HG02623 (cell line): ENCODE data around the gene MACROH2A1.
"Not testable (repeated sequence)": the region's sequence is repeated elsewhere in the genome, so short reads cannot be mapped to it uniquely, and the experiment has no call there.

Experiments used
- ATAC-seq: cut with Tn5 transposase; IDR thresholded peaks from one replicate; pipeline ENCODE4 v1.9.1; 2021; ENCODE audit warnings: moderate library complexity; ENCODE audit not compliant: unreplicated experiment

Gene MACROH2A1

DNA sequence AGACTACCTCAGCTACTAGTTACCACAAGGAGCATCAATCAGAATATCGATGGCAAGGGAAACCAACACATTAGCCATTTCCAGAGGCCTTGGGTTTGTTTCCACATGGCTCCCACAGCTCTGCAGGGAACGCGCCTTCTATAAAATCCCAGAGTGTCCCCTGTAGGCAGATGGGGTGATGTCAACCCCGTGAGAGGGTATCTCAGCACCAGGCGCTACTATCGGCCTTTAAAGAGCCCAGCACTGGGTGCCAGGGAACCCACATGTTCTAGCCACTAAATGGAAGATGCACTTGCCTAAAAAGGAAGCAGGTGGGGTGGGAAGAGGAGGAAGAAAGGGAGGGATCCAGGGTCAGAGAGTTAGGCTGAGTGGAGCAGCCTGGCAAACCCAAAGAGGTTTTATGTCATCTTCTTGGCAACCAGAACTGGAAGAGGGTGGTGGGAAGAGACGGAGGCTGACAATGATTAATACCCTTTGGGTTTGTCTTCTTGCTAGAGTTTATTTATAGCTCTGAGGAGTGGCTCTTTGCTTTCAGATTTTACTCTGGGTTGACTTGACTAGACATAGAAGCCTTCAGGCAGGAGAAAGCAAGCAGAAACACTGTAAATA lies 19.9 kb downstream of the MACROH2A1 start:
- no peak for ATAC-seq

DNA sequence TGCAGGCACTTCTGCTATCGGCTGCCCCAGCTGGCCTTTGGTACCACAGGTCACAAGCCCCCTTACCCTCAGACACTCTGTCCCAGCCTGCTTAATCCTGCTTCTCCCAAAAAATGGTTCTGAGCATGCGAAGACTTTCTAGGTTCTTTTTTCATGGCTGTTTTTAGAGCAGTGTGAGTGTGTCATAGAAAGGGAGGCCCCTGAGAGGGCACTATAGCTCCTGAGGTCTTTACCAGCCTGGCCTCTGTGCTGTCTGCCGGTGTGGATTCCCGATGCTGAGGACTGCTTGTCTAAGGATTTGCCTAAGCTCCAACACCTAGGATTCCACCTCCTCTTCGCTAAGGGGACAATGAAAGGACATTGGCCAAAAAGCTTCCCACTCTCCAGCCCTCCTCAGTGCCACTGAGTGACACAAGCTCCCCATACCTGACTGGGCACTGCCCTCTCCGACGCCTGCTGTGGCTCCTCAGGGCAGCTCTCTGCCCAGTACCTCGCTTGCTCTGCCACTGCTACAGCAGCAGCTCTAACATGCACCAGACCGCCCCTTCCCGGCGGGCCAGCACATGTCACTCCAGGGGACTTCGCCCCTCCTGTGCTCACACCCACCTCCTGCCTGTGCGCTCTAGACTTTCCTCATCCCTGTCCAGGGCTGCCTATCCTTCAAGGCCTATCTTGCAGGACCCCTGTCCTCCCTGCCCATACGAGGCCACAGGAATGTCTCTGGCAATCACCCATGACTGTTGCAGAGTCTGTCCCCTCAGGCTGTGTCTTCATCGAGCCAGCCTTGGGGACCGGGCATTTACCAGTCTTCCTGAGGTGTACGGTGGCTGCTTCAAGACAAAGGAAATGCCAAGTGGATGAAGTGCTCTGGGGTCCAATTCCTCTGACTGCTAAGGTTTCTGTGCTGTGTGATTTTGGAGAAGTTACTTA lies 21.0 kb downstream of the MACROH2A1 start:
- ATAC-seq = no peak

- peak; percentile 83 for ATAC-seq
Measured at GRCh38 chr5:135376961-135377624, 21.9 kb downstream of the MACROH2A1 start.

DNA sequence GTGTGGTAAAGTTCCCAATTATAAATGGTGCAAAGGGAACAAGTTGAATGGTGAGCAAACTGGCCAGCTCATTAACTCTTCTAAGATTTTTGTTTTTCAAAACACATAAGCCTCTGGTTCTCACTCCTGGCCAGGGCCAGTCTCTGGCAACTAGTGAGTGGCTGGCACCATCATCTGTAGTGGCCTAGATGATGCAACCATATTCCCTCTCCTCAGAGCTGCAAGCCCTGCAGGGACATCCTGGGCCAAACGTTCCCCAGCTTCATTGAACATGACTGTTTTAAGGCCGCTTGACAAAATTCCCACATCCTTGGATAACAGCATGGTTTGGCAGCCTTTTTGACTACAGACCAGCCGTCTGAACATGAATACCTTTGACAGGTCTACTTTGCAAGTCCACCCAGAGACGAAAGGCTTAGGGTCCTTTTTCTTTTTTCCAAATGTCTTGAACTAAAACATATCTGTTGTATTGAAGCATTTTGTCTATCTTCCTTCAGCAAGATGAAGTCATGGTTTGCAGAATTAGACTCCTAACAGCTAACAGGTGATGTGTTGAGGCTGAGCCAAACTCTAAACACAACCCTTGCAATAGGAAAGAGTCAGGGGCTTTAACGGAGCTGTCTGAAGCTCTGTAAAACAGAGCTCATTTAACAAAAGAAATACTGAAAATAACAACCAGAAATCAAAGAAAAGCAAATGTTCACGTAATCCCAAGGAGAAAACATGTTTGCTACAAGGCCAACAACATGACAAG lies 23.8 kb downstream of the MACROH2A1 start:
- ATAC-seq = no peak

GRCh38 chr5:135373736-135374515 lies 25.1 kb downstream of the MACROH2A1 start:
- ATAC-seq = no peak

DNA sequence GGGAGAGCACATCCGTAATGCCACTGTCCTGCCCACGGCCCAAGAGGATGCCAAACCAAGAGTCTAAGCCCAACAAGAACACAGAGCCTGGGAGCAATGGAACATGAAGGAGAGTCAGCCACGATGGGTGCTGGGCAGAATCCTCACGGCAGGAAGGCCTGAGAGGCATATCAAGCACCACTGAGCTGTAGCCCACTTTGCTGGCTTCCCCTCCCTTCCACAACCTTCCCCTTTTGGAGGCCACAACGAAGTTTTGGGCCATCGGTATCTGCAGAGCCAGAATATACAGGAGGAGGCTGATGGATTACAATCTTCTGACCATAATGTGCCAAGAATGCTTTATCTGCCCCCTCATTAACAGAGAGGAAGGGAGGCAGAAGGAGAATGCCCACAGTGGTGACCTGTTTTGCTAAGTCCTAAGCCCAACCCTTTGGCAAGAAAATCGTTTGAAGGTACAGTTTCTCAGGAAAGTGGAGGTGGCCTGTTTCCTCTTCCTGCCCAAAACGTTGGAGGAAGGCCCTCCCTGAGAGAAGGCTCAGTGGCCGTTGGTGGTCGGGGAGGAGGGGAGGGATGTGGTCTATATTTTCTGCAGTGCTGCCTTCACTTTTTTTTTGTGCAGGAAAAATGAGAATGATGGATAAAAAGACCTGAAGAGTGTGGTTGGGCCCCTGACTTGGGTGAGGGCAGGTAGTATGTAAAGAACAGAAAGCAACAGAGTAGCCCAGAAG lies 26.2 kb downstream of the MACROH2A1 start:
- no peak for ATAC-seq

DNA sequence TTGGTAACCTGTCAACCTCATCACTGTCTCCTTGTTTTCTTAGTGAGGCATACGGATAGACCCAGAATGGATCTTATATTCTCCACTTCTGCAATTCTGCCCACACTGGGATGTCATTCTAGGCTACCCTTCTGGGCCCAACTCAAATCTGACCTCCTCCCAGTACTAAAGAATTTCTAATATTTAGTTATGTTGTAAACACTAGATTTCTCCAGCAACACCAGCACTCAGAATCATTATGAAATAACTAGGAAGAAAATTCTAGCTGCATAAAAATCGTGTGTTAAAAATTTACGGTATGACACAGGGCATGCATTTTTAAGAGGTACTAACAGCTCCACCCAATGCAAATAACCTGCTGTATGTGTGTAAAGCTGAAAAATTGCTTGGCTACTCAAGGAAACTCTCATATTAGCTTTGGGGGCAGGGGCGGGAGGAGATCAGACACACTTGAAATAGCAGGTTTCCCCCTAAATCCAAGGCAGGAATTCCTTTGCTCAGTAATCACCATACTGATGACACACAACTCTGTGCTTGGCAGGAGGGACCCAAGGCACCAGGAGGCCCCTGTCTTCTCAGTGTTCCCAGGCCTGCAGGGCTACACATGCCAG lies 27.3 kb downstream of the MACROH2A1 start:
- ATAC-seq = no peak

- ATAC-seq = no peak
Measured at GRCh38 chr5:135369952-135370351, 29.1 kb downstream of the MACROH2A1 start.

GRCh38 chr5:135367554-135367953 lies 31.5 kb downstream of the MACROH2A1 start:
- ATAC-seq = no peak

DNA sequence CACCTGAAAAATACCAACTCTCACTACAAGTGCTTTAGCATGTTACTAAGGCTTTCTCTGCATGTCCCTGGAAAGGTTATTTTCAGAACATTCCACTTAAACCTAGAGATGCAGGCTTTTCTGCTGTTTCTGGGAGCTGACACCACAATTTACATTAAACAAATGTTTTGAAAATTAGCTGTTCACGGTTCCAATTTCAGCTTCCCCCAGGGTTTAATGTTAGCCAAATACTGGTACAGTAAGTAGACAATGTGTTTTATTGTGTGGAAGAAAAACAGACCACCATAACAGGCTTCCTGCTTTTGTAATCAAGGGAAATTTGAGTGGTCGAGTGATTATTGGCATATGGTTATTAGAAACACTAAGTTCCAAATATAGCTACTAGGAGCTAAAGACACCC lies 32.0 kb downstream of the MACROH2A1 start:
- ATAC-seq = no peak

DNA sequence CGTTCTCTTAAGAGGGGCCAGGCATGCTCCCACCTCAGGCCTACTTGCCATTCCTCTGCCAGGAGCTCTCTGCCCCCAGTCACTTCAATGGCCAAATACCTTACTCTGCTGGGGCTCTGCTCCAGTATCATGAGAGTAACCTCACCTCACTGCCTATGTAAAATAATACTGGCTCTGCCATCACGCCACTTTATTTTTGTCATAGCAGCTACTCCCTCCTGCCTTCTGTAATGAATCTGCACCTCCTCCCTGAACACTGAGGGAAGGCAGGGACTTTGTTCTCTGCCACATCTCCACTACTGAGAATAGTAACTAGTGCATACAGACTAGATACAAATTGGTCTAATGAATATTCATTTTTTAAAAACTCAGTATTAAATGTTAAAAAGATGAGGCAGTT lies 33.8 kb downstream of the MACROH2A1 start:
- no peak for ATAC-seq

- ATAC-seq = no peak
Measured at GRCh38 chr5:135364421-135365262, 34.4 kb downstream of the MACROH2A1 start.

GRCh38 chr5:135363342-135363741 lies 35.7 kb downstream of the MACROH2A1 start:
- ATAC-seq = not testable (repeated sequence)

DNA sequence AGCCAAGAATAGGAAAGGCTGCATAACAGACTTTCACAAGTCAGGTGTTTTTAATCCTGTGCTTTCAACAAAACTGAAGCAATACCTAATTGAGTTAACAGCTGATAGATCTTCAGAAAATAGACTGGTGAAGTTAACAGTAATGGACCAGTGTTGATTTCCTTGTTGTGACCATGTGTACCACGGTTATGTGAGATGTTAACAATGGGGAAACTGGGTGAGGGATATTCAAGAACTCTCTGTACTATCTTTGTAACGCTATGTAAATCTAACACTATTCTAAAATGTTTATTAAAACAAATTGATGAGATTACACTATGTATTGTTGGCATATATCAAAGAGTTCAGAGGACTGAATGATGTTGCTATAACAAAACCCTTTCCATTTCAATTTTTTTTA lies 36.9 kb downstream of the MACROH2A1 start:
- ATAC-seq = no peak

DNA sequence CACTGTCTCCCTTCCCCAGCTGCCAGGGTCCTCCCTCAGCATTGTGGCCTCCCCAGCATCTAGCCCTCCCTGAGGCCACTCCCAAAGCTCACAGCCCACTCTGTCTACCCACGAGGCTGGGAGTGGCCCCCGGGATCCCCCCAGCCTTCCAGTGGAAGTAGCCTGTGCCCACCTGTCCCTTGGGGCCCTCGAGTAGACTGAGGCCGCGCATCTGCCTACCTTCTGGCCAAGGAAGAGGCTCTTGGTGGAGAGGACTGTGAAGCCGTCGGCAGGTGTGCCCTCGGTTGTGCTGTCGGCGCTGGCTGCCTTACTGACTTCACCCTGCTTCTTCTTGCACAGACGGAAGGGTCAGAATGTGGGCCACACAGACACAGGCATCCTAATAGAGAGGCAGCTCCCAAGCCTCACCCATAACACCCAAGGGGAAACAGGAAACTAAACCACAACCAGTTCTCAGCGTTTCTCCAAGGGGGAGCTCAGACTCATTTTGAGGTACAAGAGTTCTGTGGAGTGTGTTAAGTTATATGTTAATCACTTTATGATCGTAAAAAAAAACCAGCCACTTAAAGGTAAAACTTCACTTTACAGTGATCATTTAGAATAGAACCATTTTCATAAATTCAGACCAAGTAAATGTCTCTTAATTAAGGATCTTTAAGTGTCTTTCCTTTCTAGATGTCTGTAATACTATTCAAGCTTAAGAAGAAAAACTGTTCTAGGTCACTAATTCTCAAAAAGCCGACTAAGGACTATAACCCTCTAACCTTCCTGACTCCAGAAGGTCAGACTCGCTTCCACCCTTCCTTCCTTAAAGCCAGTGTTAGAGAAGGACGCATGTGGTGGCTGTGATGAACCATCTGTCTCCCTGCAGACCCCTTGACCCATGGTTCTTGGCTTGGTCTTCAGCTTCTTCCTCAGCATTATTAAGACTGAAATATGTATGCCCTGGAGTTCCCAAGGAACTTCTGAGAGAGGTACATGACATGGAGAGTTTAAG lies 38.5 kb downstream of the MACROH2A1 start:
- no peak for ATAC-seq

GRCh38 chr5:135359374-135360165 lies 39.5 kb downstream of the MACROH2A1 start:
- ATAC-seq = no peak
